Small intestine (tissue), 7 donors: ENCODE measurements around the gene CALR. TPM values are rescaled to one million over a fixed set of nuclear protein-coding genes. Genes with fewer than 3 reads are reported as not detected.
A peak's percentile ranks its signal among the peaks of the same experiment; 100 is the strongest.
"Not testable (repeated sequence)": the region's sequence is repeated elsewhere in the genome, so short reads cannot be mapped to it uniquely, and the experiment has no call there.

Experiments used
- DNase-seq, 2 donors: peaks; one replicate each; pipeline versions ENCODE4 v3.0.0 to v3.0.0-alpha.2; 2013
- FAIRE-seq: peaks from 2 replicates; lab custom pipeline; 2012; peaks lifted over from hg19 to GRCh38; lab: Jason Lieb, UNC
- H3K27ac ChIP-seq, 3 donors: one replicate each; pipeline ENCODE4 v1.5.1; 2013; ENCODE audit warnings: low read length in 2 of 3, mild to moderate bottlenecking in 2 of 3, control low read depth in 1 of 3, inconsistent platforms in 1 of 3, low read depth in 1 of 3, moderate library complexity in 1 of 3
- H3K27me3 ChIP-seq, 3 donors: one replicate each; pipeline ENCODE4 v1.6.1; 2013; ENCODE audit warnings: low read length in 3 of 3, inconsistent platforms in 1 of 3; ENCODE audit not compliant: control insufficient read depth in 3 of 3, insufficient read depth in 3 of 3
- H3K36me3 ChIP-seq, 3 donors: one replicate each; pipeline ENCODE4 v1.6.1; 2013; ENCODE audit warnings: low read length in 3 of 3, inconsistent platforms in 1 of 3, low read depth in 1 of 3, mild to moderate bottlenecking in 1 of 3, moderate library complexity in 1 of 3; ENCODE audit not compliant: control insufficient read depth in 3 of 3, insufficient read depth in 2 of 3
- H3K4me1 ChIP-seq, 3 donors: one replicate each; pipeline ENCODE4 v1.6.1; 2013; ENCODE audit warnings: low read length in 2 of 3, inconsistent platforms in 1 of 3, low read depth in 1 of 3, mild to moderate bottlenecking in 1 of 3, moderate library complexity in 1 of 3; ENCODE audit not compliant: control insufficient read depth in 3 of 3, insufficient read depth in 2 of 3
- H3K4me3 ChIP-seq, 3 donors: one replicate each; pipeline ENCODE4 v1.5.1; 2013; ENCODE audit warnings: low read length in 3 of 3, control low read depth in 1 of 3, inconsistent platforms in 1 of 3, low read depth in 1 of 3, mild to moderate bottlenecking in 1 of 3, moderate library complexity in 1 of 3
- H3K9me3 ChIP-seq, 2 donors: one replicate each; pipeline ENCODE4 v1.6.1; 2013; ENCODE audit warnings: low read depth in 1 of 2, low read length in 1 of 2; ENCODE audit not compliant: control insufficient read depth in 2 of 2, insufficient read depth in 1 of 2
- WGBS, 3 donors: extraction: QIAGEN DNeasy Blood & Tissue Kit; methylation state at CpG; one replicate each; pipeline ENCODE4 v1.1.7; 2013; 5-methylcytosine and 5-hydroxymethylcytosine counted together
- polyA plus RNA-seq, 4 donors: library from polyadenylated mRNA; stranded (reverse) in 3 of 4; unstranded in 1 of 4; fragments of 200-250 nt in 3 of 4; fragments of 120-200 nt in 1 of 4; gene quantifications; one replicate each; pipeline versions ENCODE4 v1.2.1 to v1.2.3, GENCODE V29; 2013
- donor health status: healthy with polysubstance abuse.
- donor health status: control.
- donor health status: control.
- donor health status: Bipolar disorder and iron deficiency.
- donor health status: healthy.

CALR gene
- polyA plus RNA-seq, 4 donors, result 117 to 803 (median 435) TPM

- H3K36me3 ChIP-seq, result peaks cover 0 to 48% (median 0%) of the 10 kb centered on the region in 3 donors
- FAIRE-seq (no peak), DNase-seq (no peak)
- no peaks in the 10 kb centered on the region for H3K27me3 ChIP-seq
- no peaks in the 10 kb centered on the region for H3K4me1 ChIP-seq
- H3K27ac ChIP-seq, result peak overlapping the region in 1 of 3 donors; percentile 66
- no peak overlapping the region for H3K4me3 ChIP-seq
- WGBS, 3 donors, result 70 to 79% (median 77%) methylated on average over 10 of the region's 10 CpGs
- H3K9me3 ChIP-seq, result no peaks in the 10 kb centered on the region
These were observed 38.4 kb upstream of the CALR start for GRCh38 chr19:12899891-12900518.

- Histone ChIP-seq H3K9me3 (no peaks in the 10 kb centered on the region), H3K27me3 (no peaks in the 10 kb centered on the region), H3K27ac (no peak overlapping the region), H3K4me3 (no peak overlapping the region), H3K4me1 (no peaks in the 10 kb centered on the region), H3K36me3 (peaks cover 0 to 3% (median 0%) of the 10 kb centered on the region in 3 donors)
- FAIRE-seq (no peak), DNase-seq (no peak)
- 77 to 89% (median 87%) methylated on average over 9 of the region's 9 CpGs for WGBS, 3 donors
These were observed 31.2 kb upstream of the CALR start for GRCh38 chr19:12907166-12907565.

GRCh38 chr19:12912571-12912970, 25.8 kb upstream of the CALR start:
- Histone ChIP-seq H3K9me3 (no peaks in the 10 kb centered on the region), H3K36me3 (no peaks in the 10 kb centered on the region), H3K4me1 (peaks cover 0 to 10% (median 0%) of the 10 kb centered on the region in 3 donors), H3K27ac (peak overlapping the region in 2 of 3 donors; percentile 65 to 80), H3K4me3 (no peak overlapping the region), H3K27me3 (peaks cover 0 to 11% (median 0%) of the 10 kb centered on the region in 3 donors)
- FAIRE-seq, result no peak
- 36 to 49% (median 36%) methylated on average over 4 of the region's 4 CpGs for WGBS, 3 donors
- DNase-seq, result no peak

- H3K27ac ChIP-seq, result peak overlapping the region in 2 of 3 donors; percentile 65 to 80
- H3K36me3 ChIP-seq, result no peaks in the 10 kb centered on the region
- H3K9me3 ChIP-seq, result no peaks in the 10 kb centered on the region
- peaks cover 0 to 11% (median 0%) of the 10 kb centered on the region in 3 donors for H3K27me3 ChIP-seq
- peak; percentile 26 to 53 for DNase-seq
- no peak for FAIRE-seq
- H3K4me3 ChIP-seq, result no peak overlapping the region
- 22 to 25% (median 23%) methylated on average over 22 of the region's 22 CpGs for WGBS, 3 donors
- H3K4me1 ChIP-seq, result peaks cover 0 to 10% (median 0%) of the 10 kb centered on the region in 3 donors
These were observed 25.3 kb upstream of the CALR start for GRCh38 chr19:12913011-12913561.

- WGBS, 3 donors, result 48 to 78% (median 71%) methylated on average over 12 of the region's 12 CpGs
- DNase-seq, result peak in 1 of 2 donors; percentile 33
These were observed 24.3 kb upstream of the CALR start for GRCh38 chr19:12913851-12914690.

GRCh38 chr19:12915860-12916259, 22.5 kb upstream of the CALR start:
- peaks cover 0 to 11% (median 0%) of the 10 kb centered on the region in 3 donors for H3K27me3 ChIP-seq

More at GRCh38 chr19:12913851-12914690, 24.3 kb upstream of the CALR start:
- Histone ChIP-seq H3K4me3 (no peak overlapping the region), H3K9me3 (no peaks in the 10 kb centered on the region), H3K36me3 (no peaks in the 10 kb centered on the region), H3K27me3 (peaks cover 0 to 11% (median 0%) of the 10 kb centered on the region in 3 donors), H3K4me1 (peaks cover 0 to 10% (median 0%) of the 10 kb centered on the region in 3 donors), H3K27ac (peak overlapping the region in 2 of 3 donors; percentile 65 to 80)
- no peak for FAIRE-seq

GRCh38 chr19:12918253-12918652, 20.2 kb upstream of the CALR start:
- Histone ChIP-seq H3K4me1 (peaks cover 0 to 10% (median 0%) of the 10 kb centered on the region in 3 donors), H3K27ac (no peak overlapping the region), H3K9me3 (no peaks in the 10 kb centered on the region), H3K27me3 (peaks cover 0 to 8% (median 0%) of the 10 kb centered on the region in 3 donors), H3K36me3 (peaks cover 6 to 14% (median 8%) of the 10 kb centered on the region in 3 donors), H3K4me3 (no peak overlapping the region)
- WGBS, 3 donors, result 91 to 97% (median 95%) methylated on average over 12 to 14 of the region's 14 CpGs
- no peak for FAIRE-seq
- no peak for DNase-seq

More at GRCh38 chr19:12915860-12916259, 22.5 kb upstream of the CALR start:
- not testable (repeated sequence) for H3K36me3 ChIP-seq, H3K9me3 ChIP-seq, DNase-seq, H3K27ac ChIP-seq, FAIRE-seq, H3K4me3 ChIP-seq
- H3K4me1 ChIP-seq, result peaks cover 0 to 10% (median 0%) of the 10 kb centered on the region in 3 donors
- 75 to 87% (median 77%) methylated on average over 4 of the region's 4 CpGs for WGBS, 3 donors

GRCh38 chr19:12921047-12921446, 17.4 kb upstream of the CALR start:
- H3K27ac ChIP-seq, result peak overlapping the region in 1 of 3 donors; percentile 37
- H3K36me3 ChIP-seq, result peaks cover 14 to 41% (median 24%) of the 10 kb centered on the region in 3 donors
- no peaks in the 10 kb centered on the region for H3K4me1 ChIP-seq
- no peaks in the 10 kb centered on the region for H3K27me3 ChIP-seq
- no peaks in the 10 kb centered on the region for H3K9me3 ChIP-seq
- no peak for FAIRE-seq
- 16 to 40% (median 30%) methylated on average over 3 of the region's 3 CpGs for WGBS, 3 donors
- H3K4me3 ChIP-seq, result no peak overlapping the region
- no peak for DNase-seq
